Right kidney (tissue), 1 donor: ENCODE measurements around the gene RFPL4A.

Experiments used
- DNase-seq: peaks from one replicate; pipeline ENCODE4 v3.0.0-alpha.2; 2016

The RFPL4A gene

GRCh38 chr19:55802281-55802680 is 43.4 kb downstream of the RFPL4A start:
- no peak for DNase-seq

GRCh38 chr19:55809381-55810058 is 50.6 kb downstream of the RFPL4A start:
- peak; percentile 7 for DNase-seq

- no peak for DNase-seq
These were observed 52.4 kb downstream of the RFPL4A start for GRCh38 chr19:55811340-55811739.

- DNase-seq = no peak
These were observed 53.6 kb downstream of the RFPL4A start for GRCh38 chr19:55812449-55812848.
